Jurkat, Clone E6-1 (cell line): ENCODE measurements around the gene LRRC4.

Experiments used
- DNase-seq: peaks from one replicate; pipeline ENCODE4 v3.0.0-alpha.2; 2011; ENCODE audit warnings: low read depth, low spot score
- H3K4me3 ChIP-seq: 2 replicates; pipeline ENCODE4 v1.5.1; 2011; ENCODE audit warnings: mild to moderate bottlenecking, low read length, control low read depth, moderate library complexity

LRRC4 gene

GRCh38 chr7:128011131-128011661 is 20.0 kb downstream of the LRRC4 start:
- no peak overlapping the region for H3K4me3 ChIP-seq
- no peak for DNase-seq

DNA sequence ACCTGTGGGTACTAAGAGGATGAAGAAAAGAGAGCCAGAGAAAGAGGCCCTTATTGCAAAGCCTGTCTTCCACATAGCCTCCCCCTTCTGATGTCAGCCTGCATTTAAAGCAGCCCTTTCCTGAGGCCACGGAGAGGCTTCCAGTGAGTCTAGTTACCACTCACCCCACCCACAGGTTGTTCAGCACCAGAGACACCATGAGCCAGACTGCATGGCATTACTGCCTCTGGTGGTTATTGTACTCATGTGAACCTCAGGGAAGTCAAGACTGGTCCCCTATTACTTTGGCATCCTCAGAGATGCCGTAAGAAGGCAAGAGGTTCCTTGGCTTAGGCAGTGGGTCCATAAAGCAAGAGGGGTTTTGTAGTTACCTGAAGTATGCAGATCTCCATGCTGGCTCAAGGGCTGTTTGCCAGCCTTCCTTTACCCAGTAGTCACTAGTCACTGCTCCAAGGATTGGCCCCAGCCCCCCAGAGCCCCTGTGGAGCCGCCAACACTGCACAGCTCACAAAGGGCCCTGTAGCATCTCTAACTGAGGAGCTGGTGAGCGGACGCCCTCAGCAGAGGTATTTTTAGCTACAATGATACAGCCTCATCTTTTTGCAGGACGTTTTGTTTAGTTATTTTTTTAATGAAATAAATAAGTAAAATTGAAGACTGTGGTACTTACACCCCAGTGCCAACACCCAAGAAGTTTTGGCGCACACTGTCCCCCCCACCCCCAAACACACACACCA is 20.7 kb downstream of the LRRC4 start:
- H3K4me3 ChIP-seq: no peak overlapping the region
- peak; percentile 5 for DNase-seq

- no peak for DNase-seq
- H3K4me3 ChIP-seq: no peak overlapping the region
Observed at GRCh38 chr7:128008744-128009143, 22.5 kb downstream of the LRRC4 start.

GRCh38 chr7:128008141-128008540 is 23.1 kb downstream of the LRRC4 start:
- no peak for DNase-seq
- H3K4me3 ChIP-seq: no peak overlapping the region

- H3K4me3 ChIP-seq: no peak overlapping the region
- no peak for DNase-seq
Observed at GRCh38 chr7:128007303-128007680, 23.9 kb downstream of the LRRC4 start.

GRCh38 chr7:128006550-128007302 is 24.5 kb downstream of the LRRC4 start:
- no peak for DNase-seq
- H3K4me3 ChIP-seq: no peak overlapping the region

DNA sequence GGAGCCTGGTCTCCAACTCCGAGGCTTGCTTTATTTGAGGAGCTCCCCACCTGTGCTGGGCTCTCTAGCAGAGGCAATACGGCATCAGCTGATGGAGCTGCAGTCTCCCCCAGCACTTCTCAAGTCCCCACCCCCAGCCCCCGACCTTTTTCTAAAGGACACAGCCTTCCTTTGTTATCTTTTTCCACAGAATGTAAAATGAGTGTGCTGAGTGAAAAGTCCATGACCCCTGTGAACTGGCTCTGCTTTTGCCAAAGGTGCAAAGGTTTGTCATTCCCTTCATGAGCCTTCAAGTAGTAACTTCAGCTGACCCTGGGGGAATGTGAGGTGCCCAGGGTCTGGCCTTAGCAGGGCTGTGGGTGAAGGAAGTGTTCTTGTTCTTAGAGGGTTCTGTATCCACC is 25.5 kb downstream of the LRRC4 start:
- no peak for DNase-seq

DNA sequence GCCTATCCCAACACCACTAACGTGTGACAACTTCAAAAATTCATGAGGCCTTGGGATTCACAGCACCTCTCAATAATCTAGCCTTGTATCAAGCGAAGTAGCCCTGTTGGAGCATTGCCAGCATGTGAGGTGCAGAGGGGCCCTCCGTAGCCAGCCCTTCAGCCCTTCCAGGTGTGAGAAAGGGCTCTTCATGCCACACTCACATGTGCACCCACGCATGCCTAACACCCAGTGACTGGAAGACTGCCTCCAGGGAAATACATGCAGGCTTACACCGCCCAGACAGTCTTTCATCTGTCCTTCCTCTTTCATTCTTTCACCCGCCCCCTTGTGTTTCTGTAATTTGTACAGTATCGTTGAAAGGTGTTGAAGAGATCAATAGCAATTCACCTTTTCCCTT is 26.1 kb downstream of the LRRC4 start:
- no peak for DNase-seq

More for the DNA sequence above, 25.5 kb downstream of the LRRC4 start:
- H3K4me3 ChIP-seq: no peak overlapping the region

GRCh38 chr7:128004623-128005022 is 26.6 kb downstream of the LRRC4 start:
- no peak overlapping the region for H3K4me3 ChIP-seq
- DNase-seq: no peak

More for the DNA sequence above, 26.1 kb downstream of the LRRC4 start:
- H3K4me3 ChIP-seq: no peak overlapping the region

DNA sequence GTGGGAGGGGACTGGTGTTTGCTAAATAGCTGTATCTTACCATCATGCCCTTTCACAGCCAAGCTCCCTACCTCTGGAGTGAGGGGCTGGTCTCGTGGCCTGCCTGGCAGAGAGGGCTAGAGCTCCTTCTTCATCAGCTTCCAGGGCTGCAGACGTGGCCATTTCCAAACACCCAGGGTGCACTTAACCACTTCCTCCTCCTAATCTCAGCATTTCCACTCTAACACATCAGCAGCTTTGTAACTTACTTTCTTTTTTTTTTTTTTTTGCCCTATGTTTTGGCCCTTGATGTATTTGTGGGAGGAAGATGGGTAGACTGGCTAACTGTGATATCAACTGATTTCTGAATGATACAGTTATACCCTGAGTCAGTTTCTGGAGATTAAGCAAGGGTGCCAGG is 27.4 kb downstream of the LRRC4 start:
- no peak overlapping the region for H3K4me3 ChIP-seq
- peak; percentile 75 for DNase-seq

DNA sequence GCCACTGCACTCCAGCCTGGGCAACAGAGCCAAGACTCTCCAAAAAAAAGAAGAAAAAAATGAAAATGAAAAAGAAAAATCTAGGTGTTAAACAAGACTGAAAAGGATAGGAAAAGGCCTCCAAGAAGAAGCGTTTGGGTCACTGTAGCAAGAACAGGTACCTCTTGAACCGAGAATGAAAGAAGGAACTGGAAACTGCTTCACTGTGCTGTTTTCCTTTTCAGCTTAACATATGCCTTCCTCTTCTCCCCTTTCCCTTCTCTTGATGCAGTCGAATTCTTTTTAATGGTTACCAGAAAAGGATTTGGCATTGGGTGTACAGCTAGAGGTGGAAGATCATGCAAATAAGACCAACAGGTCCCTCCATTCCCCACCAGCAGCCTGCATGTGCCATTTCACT is 28.1 kb downstream of the LRRC4 start:
- DNase-seq: no peak
- no peak overlapping the region for H3K4me3 ChIP-seq

- DNase-seq: no peak
- H3K4me3 ChIP-seq: no peak overlapping the region
Observed at GRCh38 chr7:128000854-128001265, 30.4 kb downstream of the LRRC4 start.

- DNase-seq: no peak
- no peak overlapping the region for H3K4me3 ChIP-seq
Observed at GRCh38 chr7:128000048-128000447, 31.2 kb downstream of the LRRC4 start.

DNA sequence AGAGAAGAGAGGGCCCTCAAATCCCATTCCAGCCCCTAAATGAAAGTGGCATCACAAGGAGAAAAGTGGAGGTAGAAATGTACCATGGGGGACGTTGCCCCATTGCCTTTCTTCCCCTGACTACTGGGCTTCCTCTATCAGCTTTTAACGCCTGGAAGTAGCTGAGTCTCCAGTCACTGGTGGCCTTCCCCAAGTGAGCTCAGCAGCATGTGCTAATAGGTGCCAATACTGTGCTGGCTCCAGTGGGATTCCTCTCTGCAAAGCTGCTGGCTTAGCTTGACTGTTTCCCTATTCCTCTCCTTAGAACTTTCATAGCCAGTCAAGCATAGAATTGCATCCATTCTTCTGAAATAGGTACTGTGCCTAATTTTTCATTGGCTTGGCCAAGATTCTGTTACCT is 32.6 kb downstream of the LRRC4 start:
- no peak for DNase-seq
- no peak overlapping the region for H3K4me3 ChIP-seq

- no peak for DNase-seq
- no peak overlapping the region for H3K4me3 ChIP-seq
Observed at GRCh38 chr7:127997226-127997922, 33.9 kb downstream of the LRRC4 start.

DNA sequence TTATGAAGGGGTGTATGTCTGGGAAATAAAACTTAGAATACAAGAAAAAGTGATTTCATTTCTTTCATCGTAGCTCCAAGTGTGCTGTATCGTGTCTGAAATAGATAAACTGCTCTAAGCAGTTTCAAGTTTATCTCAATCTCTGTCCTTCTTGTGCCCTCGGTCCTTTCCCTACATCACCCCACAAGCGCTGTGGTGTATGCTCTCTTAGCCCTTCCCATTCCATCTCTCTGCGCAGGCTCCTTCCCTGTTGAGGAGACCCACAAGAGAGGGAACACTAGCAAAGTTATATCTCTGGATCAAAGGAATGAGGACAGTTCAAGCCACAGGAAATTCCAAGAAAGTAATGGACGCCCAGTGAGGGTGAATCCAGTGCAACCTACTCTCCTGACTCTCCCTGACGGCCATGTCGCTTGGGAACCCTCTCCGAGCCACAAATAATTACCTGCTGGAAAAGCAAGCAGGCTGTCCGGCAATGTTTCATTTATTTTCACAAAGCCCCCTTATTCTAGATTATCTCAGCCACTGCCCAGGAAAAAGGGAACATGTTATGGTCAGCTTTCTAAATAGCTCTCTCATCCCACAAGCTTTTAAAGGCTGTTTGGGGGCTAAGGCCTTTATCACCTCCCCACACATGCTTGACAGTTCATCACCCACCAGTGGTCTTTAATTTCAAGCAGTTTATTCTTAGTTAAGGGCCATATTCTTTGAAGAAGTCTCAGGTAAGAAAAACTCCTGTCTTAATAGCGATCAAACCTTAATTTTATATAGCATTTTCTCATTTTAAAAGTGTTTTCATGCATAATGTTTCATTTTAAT is 34.8 kb downstream of the LRRC4 start:
- no peak for DNase-seq
- no peak overlapping the region for H3K4me3 ChIP-seq

DNA sequence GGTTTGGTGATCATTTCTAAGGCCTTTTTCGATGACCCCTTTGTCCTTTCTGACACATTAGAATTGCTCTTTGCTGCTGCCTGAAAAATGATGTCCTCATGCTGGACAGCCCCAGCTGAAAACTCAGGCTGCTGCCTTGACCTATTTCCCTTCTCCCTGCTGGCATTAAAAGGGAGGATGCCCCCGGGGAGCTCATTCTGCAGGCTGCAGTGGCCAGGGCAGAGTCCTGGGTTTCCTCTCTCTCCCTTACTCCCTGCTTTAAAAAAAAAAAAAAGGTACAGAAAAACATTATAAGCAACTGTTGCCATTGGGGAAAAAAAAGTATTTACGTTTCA is 35.4 kb downstream of the LRRC4 start:
- no peak overlapping the region for H3K4me3 ChIP-seq
- DNase-seq: no peak

DNA sequence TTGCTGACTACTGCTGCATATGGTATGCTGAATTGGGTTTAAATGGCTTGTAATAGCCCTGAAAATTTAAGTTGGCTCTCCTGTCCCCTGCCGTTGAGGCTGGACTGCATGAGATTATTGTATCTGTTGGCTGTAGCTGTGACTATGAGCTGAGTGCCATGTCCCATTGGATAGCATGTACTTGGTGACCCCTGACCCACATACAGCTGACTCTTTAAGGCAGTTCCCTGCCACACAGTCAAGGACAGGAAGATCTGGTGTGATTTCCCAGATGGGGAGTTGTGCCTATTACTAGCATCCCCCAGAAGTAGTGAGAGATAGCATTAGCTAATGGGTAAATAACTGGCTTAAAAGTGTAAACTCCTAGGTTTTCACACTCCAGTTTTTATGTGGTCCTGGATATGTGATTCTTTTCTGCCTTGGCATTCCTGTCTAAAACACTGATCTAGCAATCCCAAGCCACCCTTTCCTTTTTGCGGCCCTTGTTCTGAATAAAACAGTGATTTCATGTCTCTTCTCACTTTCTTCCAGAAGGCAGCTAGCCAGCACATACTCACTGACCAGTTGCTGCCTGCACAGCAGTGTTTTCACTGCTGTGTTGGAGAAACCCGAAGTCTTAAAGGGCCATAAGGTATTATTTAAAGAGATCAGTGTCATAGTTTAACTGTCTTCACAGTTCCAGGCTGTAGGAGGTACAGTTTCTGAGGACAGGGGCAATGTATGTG is 35.9 kb downstream of the LRRC4 start:
- H3K4me3 ChIP-seq: no peak overlapping the region

DNA sequence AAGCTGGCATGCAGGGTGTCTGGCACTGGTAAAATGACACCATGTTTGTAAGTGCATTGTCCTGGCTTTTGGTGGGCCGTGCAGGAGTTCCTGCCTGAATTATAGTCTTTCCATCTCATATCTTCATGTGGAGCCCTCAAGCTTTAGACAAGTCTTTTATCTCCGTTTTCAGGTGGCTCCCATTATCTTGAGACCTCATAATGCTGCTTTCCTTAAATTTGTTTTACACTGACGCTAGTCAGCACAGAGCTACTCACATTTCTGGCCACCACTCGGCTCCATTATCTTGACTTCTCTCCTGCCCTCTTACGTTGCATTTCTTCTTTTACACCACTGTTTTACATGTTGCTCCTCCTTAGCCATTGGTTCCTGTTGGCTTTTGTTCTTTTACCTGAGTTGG is 37.2 kb downstream of the LRRC4 start:
- H3K4me3 ChIP-seq: no peak overlapping the region
- DNase-seq: no peak

More for the DNA sequence above, 35.9 kb downstream of the LRRC4 start:
- no peak for DNase-seq
